WI38 (cell line): ENCODE data around the gene PDE4C.

ENCODE experiments used
- H3K4me3 ChIP-seq: 2 replicates; pipeline ENCODE4 v1.5.1; 2011; ENCODE audit warnings: low read depth, mild to moderate bottlenecking, control low read depth, low read length
- TF ChIP-seq, protein P1 (sequence below): IDR thresholded peaks from 2 replicates; pipeline ENCODE4 v1.5.1; 2012; ENCODE audit warnings: low read depth, mild to moderate bottlenecking, control low read depth, low read length

Gene PDE4C

DNA sequence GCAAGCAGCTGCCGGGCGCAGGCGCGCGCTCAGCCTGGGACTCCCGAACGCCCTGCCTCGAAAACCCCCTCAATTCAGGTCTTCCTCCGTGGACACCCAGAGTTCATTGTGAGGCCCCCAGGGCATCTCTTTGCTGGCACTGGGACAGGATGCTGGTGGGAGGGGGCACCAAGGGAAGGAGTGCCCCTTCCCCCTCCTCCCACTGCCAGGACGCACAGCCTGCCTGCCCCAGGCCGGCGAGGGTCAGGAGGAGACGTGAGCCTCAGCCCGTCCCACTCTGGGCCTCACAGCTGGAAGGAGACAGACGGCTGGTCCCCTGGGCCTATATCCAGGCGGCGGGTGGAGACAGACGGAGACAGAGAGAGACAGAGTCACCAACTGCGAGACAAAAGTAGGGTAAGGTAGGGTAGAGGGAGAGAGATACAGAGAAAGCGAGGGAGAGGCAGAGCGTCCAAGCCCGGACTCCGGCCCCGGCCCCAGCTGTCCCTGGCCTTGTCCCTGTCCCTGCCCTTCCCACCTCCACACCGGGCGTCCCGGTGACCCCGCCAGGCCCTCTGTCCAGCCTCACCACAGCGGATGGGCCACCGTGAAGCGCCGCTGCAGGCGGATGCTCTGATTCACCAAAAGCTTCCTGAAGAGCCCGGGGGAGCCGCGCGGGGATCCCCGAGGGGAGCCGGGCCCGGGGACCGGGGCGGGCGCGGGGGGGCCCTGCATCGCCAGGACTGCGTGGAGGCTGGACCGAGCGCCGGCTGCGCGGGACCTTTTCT is at the start of gene PDE4C:
PDE4C (minus strand) TSS at position 737 of the 767 bp plus-strand sequence; CDS start at position 714, 23 bp downstream.
- TF ChIP-seq, protein P1, sequence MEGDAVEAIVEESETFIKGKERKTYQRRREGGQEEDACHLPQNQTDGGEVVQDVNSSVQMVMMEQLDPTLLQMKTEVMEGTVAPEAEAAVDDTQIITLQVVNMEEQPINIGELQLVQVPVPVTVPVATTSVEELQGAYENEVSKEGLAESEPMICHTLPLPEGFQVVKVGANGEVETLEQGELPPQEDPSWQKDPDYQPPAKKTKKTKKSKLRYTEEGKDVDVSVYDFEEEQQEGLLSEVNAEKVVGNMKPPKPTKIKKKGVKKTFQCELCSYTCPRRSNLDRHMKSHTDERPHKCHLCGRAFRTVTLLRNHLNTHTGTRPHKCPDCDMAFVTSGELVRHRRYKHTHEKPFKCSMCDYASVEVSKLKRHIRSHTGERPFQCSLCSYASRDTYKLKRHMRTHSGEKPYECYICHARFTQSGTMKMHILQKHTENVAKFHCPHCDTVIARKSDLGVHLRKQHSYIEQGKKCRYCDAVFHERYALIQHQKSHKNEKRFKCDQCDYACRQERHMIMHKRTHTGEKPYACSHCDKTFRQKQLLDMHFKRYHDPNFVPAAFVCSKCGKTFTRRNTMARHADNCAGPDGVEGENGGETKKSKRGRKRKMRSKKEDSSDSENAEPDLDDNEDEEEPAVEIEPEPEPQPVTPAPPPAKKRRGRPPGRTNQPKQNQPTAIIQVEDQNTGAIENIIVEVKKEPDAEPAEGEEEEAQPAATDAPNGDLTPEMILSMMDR = no peak
- H3K4me3 ChIP-seq = no peak within 1 kb of the TSS

DNA sequence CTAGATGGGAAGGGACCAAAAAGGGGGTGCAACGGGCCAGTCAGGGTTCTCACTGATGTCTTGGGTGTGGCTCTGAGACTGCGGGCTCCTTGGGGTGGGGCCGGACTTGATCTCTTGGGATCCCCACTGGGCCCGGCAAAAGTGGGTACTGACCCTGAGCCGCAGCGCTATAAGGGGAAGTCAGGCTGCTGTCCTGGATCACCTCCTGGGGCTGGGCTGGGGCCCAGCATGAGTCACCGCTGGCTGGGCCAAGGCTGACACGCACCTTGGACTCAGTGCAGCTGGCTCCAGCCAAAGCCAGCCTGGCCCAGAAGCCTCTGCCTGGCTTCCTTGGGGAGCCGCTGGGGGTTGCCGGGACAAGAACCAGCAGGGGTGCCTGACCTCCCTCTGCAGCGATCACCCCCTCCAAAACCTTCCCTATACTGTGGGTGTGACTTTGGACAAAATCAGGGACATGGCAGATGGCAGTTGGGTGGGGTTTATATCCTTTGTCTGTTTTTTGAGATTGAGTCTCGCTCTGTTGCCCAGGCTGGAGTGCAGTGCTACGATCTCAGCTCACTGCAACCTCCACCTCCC is 48.6 kb upstream of the PDE4C start:
- H3K4me3 ChIP-seq = no peak overlapping the region
- TF ChIP-seq, protein P1 = no peak

DNA sequence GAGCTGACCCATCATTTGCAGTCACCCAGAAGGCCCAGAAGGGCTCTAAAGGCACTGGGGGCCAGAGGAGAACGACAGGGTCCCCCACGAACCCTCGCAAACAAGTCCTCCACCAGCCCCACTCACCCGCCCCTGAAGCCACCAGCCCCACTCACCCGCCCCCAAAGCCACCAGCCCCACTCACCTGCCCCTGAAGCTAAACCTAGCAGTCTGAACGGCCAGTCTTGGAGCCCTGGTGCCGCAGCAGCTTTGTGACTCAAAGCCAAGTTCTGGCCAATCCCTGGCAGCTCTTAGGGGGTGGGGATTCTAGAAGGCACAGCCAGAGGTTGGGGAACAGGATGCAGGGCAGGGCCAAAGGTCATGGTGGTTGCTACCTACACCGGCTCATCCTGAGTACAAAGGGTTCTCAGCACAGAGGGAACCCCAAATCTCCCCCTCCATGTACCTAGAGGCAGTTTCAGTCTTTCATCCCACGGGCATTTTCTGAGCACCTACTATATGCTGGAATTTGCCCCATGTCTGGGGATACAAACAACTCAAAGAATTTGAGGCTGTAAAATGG is 48.1 kb upstream of the PDE4C start, which contains the start of gene IQCN:
IQCN (minus strand) TSS at position 234 of the 562 bp plus-strand sequence. CDS start 4,974 bp downstream, outside the sequence.
- H3K4me3 ChIP-seq = no peak within 1 kb of the TSS
- TF ChIP-seq, protein P1 = no peak

DNA sequence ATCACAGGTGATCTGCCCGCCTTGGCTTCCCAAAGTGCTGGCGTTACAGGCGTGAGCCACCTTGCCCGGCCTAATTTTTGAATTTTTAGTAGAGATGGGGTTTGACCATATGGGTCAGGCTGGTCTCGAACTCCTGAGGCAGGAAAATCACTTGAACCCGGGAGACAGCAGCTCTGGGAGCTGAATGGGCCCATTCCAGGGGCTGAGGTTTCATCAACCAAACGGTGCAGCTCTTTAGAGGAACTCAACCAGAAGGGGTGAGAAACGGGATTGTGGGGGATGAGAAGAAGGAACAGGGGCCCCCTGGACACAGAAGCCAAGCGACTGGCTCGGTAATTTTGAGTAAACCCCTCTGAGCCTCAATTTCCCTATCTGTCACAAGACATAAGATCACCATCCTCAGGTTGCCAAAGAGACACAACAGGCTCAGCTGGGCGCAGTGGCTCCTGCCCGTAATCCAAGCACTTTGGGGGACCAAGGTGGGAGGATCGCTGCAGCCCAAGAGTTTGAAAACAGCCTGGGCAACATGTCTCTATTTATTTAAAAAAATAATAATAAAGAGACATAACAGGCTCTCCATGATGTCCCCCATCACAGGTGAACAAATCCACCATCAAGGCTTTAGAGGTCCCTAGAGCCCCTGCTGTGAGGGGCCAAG is 47.5 kb upstream of the PDE4C start:
- H3K4me3 ChIP-seq = no peak overlapping the region

DNA sequence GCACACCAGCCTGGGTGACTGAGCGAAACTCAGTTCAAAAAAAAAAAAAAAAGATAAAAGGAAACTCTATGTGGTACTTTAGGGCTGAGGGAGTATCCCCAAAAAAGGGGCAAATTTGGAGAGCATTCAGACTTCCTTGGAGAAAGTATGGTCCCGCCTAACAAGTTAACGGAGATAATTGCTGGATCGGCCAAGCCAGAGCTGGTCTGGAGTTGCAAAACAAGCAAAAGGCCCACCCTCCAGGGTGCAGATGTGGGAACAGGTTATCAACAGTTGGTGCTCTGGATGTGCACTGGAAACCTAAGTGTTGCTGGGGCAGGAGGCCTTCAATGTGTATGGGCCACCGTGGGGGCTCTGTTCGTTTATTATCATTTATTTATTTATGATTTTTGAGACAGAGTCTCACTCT is 45.2 kb upstream of the PDE4C start:
- no peak overlapping the region for H3K4me3 ChIP-seq
- TF ChIP-seq, protein P1 = no peak

More for the DNA sequence above, 47.5 kb upstream of the PDE4C start:
- TF ChIP-seq, protein P1 = no peak

DNA sequence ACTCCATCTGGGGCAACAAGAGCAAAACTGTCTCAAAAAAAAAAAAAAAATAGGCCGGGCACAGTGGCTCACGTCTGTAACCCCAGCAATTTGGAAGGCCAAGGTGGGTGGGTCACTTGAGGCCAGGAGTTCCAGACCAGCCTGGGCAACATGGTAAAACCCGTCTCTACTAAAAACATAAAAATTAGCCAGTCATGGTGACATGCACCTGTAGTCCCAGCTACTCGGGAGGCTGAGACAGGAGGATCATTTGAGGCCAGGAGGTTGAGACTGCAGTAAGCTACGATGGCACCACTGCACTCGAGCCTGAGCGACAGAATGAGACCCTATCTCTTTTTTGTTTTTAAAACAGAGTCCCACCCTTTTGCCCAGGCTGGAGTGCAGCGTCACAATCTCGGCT is 44.1 kb upstream of the PDE4C start:
- TF ChIP-seq, protein P1 = no peak
- H3K4me3 ChIP-seq = no peak overlapping the region
